GM23338 (cell line): ENCODE data around the gene ERCC1.

Source experiments
- CREB1 ChIP-seq: fragments of 250-450 bp; sonication (Bioruptor Pico); IDR thresholded peaks from 2 replicates; pipeline ENCODE4 v1.5.0; 2020; ENCODE audit warnings: low read depth, mild to moderate bottlenecking, moderate library complexity
- CTCF ChIP-seq, 2 experiments: fragments of 200-600 bp in 1 of 2; sonication (generic) in 1 of 2; conservative IDR thresholded peaks; 2 replicates each; pipeline versions ENCODE4 v1.5.1 to v1.6.1; 2016 to 2017; ENCODE audit warnings: antibody characterized with exemption in 2 of 2, low read depth in 2 of 2, mild to moderate bottlenecking in 2 of 2, moderate library complexity in 1 of 2
- EZH2 ChIP-seq: fragments of 200-600 bp; sonication (generic); IDR thresholded peaks from one replicate; pipeline ENCODE4 v1.8.0; 2017; ENCODE audit warnings: antibody characterized with exemption, mild to moderate bottlenecking, low read depth; ENCODE audit not compliant: unreplicated experiment
- EZH2phosphoT487 ChIP-seq: fragments of 200-600 bp; sonication (generic); IDR thresholded peaks from one replicate; pipeline ENCODE4 v1.8.1; 2018; ENCODE audit warnings: antibody characterized with exemption; ENCODE audit not compliant: unreplicated experiment
- JUNB ChIP-seq: IDR thresholded peaks from one replicate; pipeline ENCODE4 v1.6.1; 2016; ENCODE audit warnings: antibody characterized with exemption; ENCODE audit not compliant: unreplicated experiment
- NANOG ChIP-seq: IDR thresholded peaks from 2 replicates; pipeline ENCODE4 v1.6.1; 2016; ENCODE audit warnings: antibody characterized with exemption, borderline replicate concordance
- POLR2AphosphoS5 ChIP-seq: IDR thresholded peaks from 2 replicates; pipeline ENCODE4 v1.6.1; 2016; ENCODE audit warnings: antibody characterized with exemption, low read depth
- STAT1 ChIP-seq: IDR thresholded peaks from one replicate; pipeline ENCODE4 v1.6.1; 2016; ENCODE audit warnings: antibody characterized with exemption; ENCODE audit not compliant: unreplicated experiment
- ZNF114 ChIP-seq: fragments of 250-450 bp; sonication (Bioruptor Pico); IDR thresholded peaks from 2 replicates; pipeline ENCODE4 v1.5.0; 2020; ENCODE audit warnings: mild to moderate bottlenecking, moderate library complexity
- ZNF331 ChIP-seq: fragments of 250-450 bp; sonication (Bioruptor Pico); IDR thresholded peaks from 2 replicates; pipeline ENCODE4 v1.5.0; 2020; ENCODE audit warnings: low read depth, mild to moderate bottlenecking, moderate library complexity
- ZNF462 ChIP-seq: fragments of 250-450 bp; sonication (Bioruptor Pico); IDR thresholded peaks from 2 replicates; pipeline ENCODE4 v1.5.0; 2020; ENCODE audit warnings: mild to moderate bottlenecking, moderate library complexity
- TF ChIP-seq, protein P1 (sequence below): IDR thresholded peaks from one replicate; pipeline ENCODE4 v1.6.1; 2018; ENCODE audit warnings: antibody characterized with exemption; ENCODE audit not compliant: unreplicated experiment
- TF ChIP-seq, protein P2 (sequence below): IDR thresholded peaks from 2 replicates; pipeline ENCODE4 v1.6.1; 2016; ENCODE audit warnings: antibody characterized with exemption

- TF ChIP-seq, protein P1, sequence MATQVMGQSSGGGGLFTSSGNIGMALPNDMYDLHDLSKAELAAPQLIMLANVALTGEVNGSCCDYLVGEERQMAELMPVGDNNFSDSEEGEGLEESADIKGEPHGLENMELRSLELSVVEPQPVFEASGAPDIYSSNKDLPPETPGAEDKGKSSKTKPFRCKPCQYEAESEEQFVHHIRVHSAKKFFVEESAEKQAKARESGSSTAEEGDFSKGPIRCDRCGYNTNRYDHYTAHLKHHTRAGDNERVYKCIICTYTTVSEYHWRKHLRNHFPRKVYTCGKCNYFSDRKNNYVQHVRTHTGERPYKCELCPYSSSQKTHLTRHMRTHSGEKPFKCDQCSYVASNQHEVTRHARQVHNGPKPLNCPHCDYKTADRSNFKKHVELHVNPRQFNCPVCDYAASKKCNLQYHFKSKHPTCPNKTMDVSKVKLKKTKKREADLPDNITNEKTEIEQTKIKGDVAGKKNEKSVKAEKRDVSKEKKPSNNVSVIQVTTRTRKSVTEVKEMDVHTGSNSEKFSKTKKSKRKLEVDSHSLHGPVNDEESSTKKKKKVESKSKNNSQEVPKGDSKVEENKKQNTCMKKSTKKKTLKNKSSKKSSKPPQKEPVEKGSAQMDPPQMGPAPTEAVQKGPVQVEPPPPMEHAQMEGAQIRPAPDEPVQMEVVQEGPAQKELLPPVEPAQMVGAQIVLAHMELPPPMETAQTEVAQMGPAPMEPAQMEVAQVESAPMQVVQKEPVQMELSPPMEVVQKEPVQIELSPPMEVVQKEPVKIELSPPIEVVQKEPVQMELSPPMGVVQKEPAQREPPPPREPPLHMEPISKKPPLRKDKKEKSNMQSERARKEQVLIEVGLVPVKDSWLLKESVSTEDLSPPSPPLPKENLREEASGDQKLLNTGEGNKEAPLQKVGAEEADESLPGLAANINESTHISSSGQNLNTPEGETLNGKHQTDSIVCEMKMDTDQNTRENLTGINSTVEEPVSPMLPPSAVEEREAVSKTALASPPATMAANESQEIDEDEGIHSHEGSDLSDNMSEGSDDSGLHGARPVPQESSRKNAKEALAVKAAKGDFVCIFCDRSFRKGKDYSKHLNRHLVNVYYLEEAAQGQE = no peak
- no peak for TF ChIP-seq EZH2
- no peak for TF ChIP-seq CTCF (conservative IDR thresholded peaks at IDR 0.05; ENCODE audit: low read depth in 2 of 2)
- no peak for TF ChIP-seq EZH2phosphoT487
- TF ChIP-seq POLR2AphosphoS5 = no peak
- no peak for TF ChIP-seq JUNB
- TF ChIP-seq STAT1 = no peak
- TF ChIP-seq ZNF114 (CRISPR knock-in tag) = no peak
- no peak for TF ChIP-seq CREB1 (CRISPR knock-in tag)
- no peak for TF ChIP-seq NANOG
- TF ChIP-seq, protein P2, sequence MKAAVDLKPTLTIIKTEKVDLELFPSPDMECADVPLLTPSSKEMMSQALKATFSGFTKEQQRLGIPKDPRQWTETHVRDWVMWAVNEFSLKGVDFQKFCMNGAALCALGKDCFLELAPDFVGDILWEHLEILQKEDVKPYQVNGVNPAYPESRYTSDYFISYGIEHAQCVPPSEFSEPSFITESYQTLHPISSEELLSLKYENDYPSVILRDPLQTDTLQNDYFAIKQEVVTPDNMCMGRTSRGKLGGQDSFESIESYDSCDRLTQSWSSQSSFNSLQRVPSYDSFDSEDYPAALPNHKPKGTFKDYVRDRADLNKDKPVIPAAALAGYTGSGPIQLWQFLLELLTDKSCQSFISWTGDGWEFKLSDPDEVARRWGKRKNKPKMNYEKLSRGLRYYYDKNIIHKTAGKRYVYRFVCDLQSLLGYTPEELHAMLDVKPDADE = no peak
- no peak for TF ChIP-seq ZNF331
- no peak for TF ChIP-seq ZNF462 (CRISPR knock-in tag)
Observed at GRCh38 chr19:45420356-45420755, 3.4 kb downstream of the ERCC1 start.
